ENCODE measurements around the gene ATP8B3.
A peak's percentile ranks its signal among the peaks of the same experiment; 100 is the strongest.

Gene ATP8B3

GRCh38 chr19:1833540-1833939 is 21.5 kb upstream of the ATP8B3 start:
- no peak for DNase-seq (ENCODE audit: low read depth, low spot score)

GRCh38 chr19:1832046-1832663 is 20.1 kb upstream of the ATP8B3 start:
- DNase-seq (ENCODE audit: low read depth, low spot score): no peak

GRCh38 chr19:1830978-1831377 is 18.9 kb upstream of the ATP8B3 start:
- no peak for DNase-seq (ENCODE audit: low read depth, low spot score)

GRCh38 chr19:1830568-1830967 is 18.5 kb upstream of the ATP8B3 start:
- no peak for DNase-seq (ENCODE audit: low read depth, low spot score)

GRCh38 chr19:1829958-1830357 is 17.9 kb upstream of the ATP8B3 start:
- no peak for DNase-seq (ENCODE audit: low read depth, low spot score)

GRCh38 chr19:1828279-1829238 is 16.5 kb upstream of the ATP8B3 start:
- no peak for DNase-seq (ENCODE audit: low read depth, low spot score)

GRCh38 chr19:1827566-1828278 is 15.6 kb upstream of the ATP8B3 start:
- DNase-seq (ENCODE audit: low read depth, low spot score): no peak

GRCh38 chr19:1826557-1827521 is 14.8 kb upstream of the ATP8B3 start:
- no peak for DNase-seq (ENCODE audit: low read depth, low spot score)

- DNase-seq (ENCODE audit: low read depth, low spot score): peak; percentile 52
Measured at GRCh38 chr19:1825909-1826556, 14.0 kb upstream of the ATP8B3 start.

GRCh38 chr19:1824252-1824622 is 12.2 kb upstream of the ATP8B3 start:
- DNase-seq (ENCODE audit: low read depth, low spot score): no peak

GRCh38 chr19:1823539-1824251 is 11.6 kb upstream of the ATP8B3 start:
- no peak for DNase-seq (ENCODE audit: low read depth, low spot score)

GRCh38 chr19:1823020-1823419 is 10.9 kb upstream of the ATP8B3 start:
- DNase-seq (ENCODE audit: low read depth, low spot score): no peak

GRCh38 chr19:1822210-1822609 is 10.1 kb upstream of the ATP8B3 start:
- DNase-seq (ENCODE audit: low read depth, low spot score): no peak

- no peak for DNase-seq (ENCODE audit: low read depth, low spot score)
Measured at GRCh38 chr19:1819341-1820255, 7.5 kb upstream of the ATP8B3 start.

- DNase-seq (ENCODE audit: low read depth, low spot score): no peak
Measured at GRCh38 chr19:1818549-1819195, 6.6 kb upstream of the ATP8B3 start.

GRCh38 chr19:1817553-1818179 is 5.6 kb upstream of the ATP8B3 start:
- DNase-seq (ENCODE audit: low read depth, low spot score): no peak

GRCh38 chr19:1816530-1817298 is 4.6 kb upstream of the ATP8B3 start:
- DNase-seq (ENCODE audit: low read depth, low spot score): no peak

Data from iPS DF 19.7 (cell line).